ENCODE results near the gene CHRNG. TPM values are rescaled to one million over a fixed set of nuclear protein-coding genes. Genes with fewer than 3 reads are reported as not detected.

CHRNG gene
- total and polyA plus RNA-seq, 2 experiments from 2014 or later, result not detected

DNA sequence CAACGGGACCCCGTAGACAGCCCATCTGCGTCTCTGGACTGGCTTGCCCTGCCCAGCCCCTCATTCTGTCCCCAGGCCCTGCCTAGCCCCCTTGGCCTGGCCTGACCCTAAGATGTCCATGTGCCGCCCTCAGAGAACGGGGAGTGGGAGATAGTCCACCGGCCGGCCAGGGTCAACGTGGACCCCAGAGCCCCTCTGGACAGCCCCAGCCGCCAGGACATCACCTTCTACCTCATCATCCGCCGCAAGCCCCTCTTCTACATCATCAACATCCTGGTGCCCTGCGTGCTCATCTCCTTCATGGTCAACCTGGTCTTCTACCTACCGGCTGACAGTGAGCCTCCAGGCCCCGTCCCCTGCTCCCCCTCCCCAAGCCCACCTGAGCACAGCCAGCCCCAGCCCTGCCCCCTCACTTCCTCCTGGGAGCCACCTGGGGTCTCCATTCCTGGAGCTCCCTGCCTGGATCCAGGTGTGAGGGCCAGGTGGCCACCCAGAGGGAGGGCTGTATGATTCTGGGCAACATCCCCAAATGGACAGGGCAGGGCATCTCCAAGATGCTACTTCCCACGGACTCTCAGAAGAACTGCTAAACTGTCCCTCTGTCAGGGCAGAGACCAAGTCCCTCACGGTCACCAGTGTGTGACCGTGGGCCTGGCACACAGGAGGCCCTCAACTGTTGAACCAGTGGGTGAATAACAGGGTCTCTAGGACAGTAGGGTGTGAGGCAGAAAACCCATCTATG is 9.5 kb upstream of the CHRNG start:
- H3K27me3 ChIP-seq (ENCODE audit: insufficient read depth), result 0 out of 2 replicates have a peak, but pooled peaks cover 4% of the 10 kb centered on the region
- H3K4me3 ChIP-seq, result no peak overlapping the region
- ATAC-seq (no peak), DNase-seq (ENCODE audit: low spot score) (no peak)
- H3K4me3 Mint-ChIP-seq, result no peak overlapping the region
- no peak overlapping the region for H2AFZ ChIP-seq
- no peaks in the 10 kb centered on the region for H3K9me3 Mint-ChIP-seq
- no peaks in the 10 kb centered on the region; the same call in 1 of the 2 replicates for H4K20me1 ChIP-seq (replicated peaks; ENCODE audit: insufficient read depth)
- TF ChIP-seq NANOG (IDR thresholded peaks at IDR 0.05; ENCODE audit: borderline replicate concordance) (no peak), ZNF114 (CRISPR knock-in tag; IDR thresholded peaks at IDR 0.05) (no peak), POLR2AphosphoS5 (IDR thresholded peaks at IDR 0.05; ENCODE audit: low read depth) (no peak), EZH2phosphoT487 (IDR thresholded peaks at IDR 0.05; ENCODE audit: unreplicated experiment) (no peak), STAT1 (IDR thresholded peaks at IDR 0.05; ENCODE audit: unreplicated experiment) (no peak), ETS1 (IDR thresholded peaks at IDR 0.05) (no peak), ZNF331 (CRISPR knock-in tag; IDR thresholded peaks at IDR 0.05; ENCODE audit: low read depth) (no peak), JUNB (IDR thresholded peaks at IDR 0.05; ENCODE audit: unreplicated experiment) (no peak), CREB1 (CRISPR knock-in tag; IDR thresholded peaks at IDR 0.05; ENCODE audit: low read depth) (no peak), EZH2 (IDR thresholded peaks at IDR 0.05; ENCODE audit: low read depth, unreplicated experiment) (no peak)
- TF ChIP-seq, protein P1, sequence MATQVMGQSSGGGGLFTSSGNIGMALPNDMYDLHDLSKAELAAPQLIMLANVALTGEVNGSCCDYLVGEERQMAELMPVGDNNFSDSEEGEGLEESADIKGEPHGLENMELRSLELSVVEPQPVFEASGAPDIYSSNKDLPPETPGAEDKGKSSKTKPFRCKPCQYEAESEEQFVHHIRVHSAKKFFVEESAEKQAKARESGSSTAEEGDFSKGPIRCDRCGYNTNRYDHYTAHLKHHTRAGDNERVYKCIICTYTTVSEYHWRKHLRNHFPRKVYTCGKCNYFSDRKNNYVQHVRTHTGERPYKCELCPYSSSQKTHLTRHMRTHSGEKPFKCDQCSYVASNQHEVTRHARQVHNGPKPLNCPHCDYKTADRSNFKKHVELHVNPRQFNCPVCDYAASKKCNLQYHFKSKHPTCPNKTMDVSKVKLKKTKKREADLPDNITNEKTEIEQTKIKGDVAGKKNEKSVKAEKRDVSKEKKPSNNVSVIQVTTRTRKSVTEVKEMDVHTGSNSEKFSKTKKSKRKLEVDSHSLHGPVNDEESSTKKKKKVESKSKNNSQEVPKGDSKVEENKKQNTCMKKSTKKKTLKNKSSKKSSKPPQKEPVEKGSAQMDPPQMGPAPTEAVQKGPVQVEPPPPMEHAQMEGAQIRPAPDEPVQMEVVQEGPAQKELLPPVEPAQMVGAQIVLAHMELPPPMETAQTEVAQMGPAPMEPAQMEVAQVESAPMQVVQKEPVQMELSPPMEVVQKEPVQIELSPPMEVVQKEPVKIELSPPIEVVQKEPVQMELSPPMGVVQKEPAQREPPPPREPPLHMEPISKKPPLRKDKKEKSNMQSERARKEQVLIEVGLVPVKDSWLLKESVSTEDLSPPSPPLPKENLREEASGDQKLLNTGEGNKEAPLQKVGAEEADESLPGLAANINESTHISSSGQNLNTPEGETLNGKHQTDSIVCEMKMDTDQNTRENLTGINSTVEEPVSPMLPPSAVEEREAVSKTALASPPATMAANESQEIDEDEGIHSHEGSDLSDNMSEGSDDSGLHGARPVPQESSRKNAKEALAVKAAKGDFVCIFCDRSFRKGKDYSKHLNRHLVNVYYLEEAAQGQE (IDR thresholded peaks at IDR 0.05; ENCODE audit: unreplicated experiment), result no peak
- TF ChIP-seq, protein P2, sequence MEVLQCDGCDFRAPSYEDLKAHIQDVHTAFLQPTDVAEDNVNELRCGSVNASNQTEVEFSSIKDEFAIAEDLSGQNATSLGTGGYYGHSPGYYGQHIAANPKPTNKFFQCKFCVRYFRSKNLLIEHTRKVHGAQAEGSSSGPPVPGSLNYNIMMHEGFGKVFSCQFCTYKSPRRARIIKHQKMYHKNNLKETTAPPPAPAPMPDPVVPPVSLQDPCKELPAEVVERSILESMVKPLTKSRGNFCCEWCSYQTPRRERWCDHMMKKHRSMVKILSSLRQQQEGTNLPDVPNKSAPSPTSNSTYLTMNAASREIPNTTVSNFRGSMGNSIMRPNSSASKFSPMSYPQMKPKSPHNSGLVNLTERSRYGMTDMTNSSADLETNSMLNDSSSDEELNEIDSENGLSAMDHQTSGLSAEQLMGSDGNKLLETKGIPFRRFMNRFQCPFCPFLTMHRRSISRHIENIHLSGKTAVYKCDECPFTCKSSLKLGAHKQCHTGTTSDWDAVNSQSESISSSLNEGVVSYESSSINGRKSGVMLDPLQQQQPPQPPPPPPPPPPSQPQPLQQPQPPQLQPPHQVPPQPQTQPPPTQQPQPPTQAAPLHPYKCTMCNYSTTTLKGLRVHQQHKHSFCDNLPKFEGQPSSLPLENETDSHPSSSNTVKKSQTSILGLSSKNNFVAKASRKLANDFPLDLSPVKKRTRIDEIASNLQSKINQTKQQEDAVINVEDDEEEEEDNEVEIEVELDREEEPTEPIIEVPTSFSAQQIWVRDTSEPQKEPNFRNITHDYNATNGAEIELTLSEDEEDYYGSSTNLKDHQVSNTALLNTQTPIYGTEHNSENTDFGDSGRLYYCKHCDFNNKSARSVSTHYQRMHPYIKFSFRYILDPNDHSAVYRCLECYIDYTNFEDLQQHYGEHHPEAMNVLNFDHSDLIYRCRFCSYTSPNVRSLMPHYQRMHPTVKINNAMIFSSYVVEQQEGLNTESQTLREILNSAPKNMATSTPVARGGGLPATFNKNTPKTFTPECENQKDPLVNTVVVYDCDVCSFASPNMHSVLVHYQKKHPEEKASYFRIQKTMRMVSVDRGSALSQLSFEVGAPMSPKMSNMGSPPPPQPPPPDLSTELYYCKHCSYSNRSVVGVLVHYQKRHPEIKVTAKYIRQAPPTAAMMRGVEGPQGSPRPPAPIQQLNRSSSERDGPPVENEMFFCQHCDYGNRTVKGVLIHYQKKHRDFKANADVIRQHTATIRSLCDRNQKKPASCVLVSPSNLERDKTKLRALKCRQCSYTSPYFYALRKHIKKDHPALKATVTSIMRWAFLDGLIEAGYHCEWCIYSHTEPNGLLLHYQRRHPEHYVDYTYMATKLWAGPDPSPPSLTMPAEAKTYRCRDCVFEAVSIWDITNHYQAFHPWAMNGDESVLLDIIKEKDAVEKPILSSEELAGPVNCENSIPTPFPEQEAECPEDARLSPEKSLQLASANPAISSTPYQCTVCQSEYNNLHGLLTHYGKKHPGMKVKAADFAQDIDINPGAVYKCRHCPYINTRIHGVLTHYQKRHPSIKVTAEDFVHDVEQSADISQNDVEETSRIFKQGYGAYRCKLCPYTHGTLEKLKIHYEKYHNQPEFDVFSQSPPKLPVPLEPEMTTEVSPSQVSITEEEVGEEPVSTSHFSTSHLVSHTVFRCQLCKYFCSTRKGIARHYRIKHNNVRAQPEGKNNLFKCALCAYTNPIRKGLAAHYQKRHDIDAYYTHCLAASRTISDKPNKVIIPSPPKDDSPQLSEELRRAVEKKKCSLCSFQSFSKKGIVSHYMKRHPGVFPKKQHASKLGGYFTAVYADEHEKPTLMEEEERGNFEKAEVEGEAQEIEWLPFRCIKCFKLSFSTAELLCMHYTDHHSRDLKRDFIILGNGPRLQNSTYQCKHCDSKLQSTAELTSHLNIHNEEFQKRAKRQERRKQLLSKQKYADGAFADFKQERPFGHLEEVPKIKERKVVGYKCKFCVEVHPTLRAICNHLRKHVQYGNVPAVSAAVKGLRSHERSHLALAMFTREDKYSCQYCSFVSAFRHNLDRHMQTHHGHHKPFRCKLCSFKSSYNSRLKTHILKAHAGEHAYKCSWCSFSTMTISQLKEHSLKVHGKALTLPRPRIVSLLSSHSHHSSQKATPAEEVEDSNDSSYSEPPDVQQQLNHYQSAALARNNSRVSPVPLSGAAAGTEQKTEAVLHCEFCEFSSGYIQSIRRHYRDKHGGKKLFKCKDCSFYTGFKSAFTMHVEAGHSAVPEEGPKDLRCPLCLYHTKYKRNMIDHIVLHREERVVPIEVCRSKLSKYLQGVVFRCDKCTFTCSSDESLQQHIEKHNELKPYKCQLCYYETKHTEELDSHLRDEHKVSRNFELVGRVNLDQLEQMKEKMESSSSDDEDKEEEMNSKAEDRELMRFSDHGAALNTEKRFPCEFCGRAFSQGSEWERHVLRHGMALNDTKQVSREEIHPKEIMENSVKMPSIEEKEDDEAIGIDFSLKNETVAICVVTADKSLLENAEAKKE (CRISPR knock-in tag; IDR thresholded peaks at IDR 0.05), result no peak
- TF ChIP-seq, protein P3, sequence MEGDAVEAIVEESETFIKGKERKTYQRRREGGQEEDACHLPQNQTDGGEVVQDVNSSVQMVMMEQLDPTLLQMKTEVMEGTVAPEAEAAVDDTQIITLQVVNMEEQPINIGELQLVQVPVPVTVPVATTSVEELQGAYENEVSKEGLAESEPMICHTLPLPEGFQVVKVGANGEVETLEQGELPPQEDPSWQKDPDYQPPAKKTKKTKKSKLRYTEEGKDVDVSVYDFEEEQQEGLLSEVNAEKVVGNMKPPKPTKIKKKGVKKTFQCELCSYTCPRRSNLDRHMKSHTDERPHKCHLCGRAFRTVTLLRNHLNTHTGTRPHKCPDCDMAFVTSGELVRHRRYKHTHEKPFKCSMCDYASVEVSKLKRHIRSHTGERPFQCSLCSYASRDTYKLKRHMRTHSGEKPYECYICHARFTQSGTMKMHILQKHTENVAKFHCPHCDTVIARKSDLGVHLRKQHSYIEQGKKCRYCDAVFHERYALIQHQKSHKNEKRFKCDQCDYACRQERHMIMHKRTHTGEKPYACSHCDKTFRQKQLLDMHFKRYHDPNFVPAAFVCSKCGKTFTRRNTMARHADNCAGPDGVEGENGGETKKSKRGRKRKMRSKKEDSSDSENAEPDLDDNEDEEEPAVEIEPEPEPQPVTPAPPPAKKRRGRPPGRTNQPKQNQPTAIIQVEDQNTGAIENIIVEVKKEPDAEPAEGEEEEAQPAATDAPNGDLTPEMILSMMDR (conservative IDR thresholded peaks at IDR 0.05; ENCODE audit: low read depth in 2 of 2), result no peak
- H3K9me2 ChIP-seq (ENCODE audit: insufficient read depth), result no peaks in the 10 kb centered on the region
- peaks cover 15% of the 10 kb centered on the region for H3K4me1 Mint-ChIP-seq
- H3K4me1 ChIP-seq (ENCODE audit: insufficient read depth), result no peaks in the 10 kb centered on the region
- no peak overlapping the region for H3K27ac Mint-ChIP-seq
- no peaks in the 10 kb centered on the region; the same call in 2 of the 3 replicates for H3K36me3 Mint-ChIP-seq (ENCODE audit: low read depth)
- no peak overlapping the region for H3K4me2 ChIP-seq
- no peak overlapping the region for H3K27ac ChIP-seq (ENCODE audit: low read depth)
- no peaks in the 10 kb centered on the region for H3F3A ChIP-seq (replicated peaks; ENCODE audit: low read depth)
- H3K27me3 Mint-ChIP-seq (ENCODE audit: insufficient read depth, low read depth, poor library complexity), result peaks cover 22% of the 10 kb centered on the region
- H3K36me3 ChIP-seq (ENCODE audit: insufficient read depth), result no peaks in the 10 kb centered on the region
- H3K79me2 ChIP-seq (replicated peaks; ENCODE audit: insufficient read depth), result no peaks in the 10 kb centered on the region
